ENCODE measurements around the gene CPED1.

The CPED1 gene

GRCh38 chr7:121075952-121076349 lies 87.4 kb downstream of the CPED1 start:
- DNase-seq = no peak

GRCh38 chr7:121076350-121077164 lies 88.0 kb downstream of the CPED1 start:
- no peak for DNase-seq

GRCh38 chr7:121077165-121077630 lies 88.7 kb downstream of the CPED1 start:
- no peak for DNase-seq

- no peak for DNase-seq
Measured at GRCh38 chr7:121078701-121079227, 90.3 kb downstream of the CPED1 start.

- DNase-seq = no peak
Measured at GRCh38 chr7:121079425-121080169, 91.1 kb downstream of the CPED1 start.

GRCh38 chr7:121080257-121080912 lies 91.9 kb downstream of the CPED1 start:
- DNase-seq = no peak

- DNase-seq = no peak
Measured at GRCh38 chr7:121080913-121081326, 92.4 kb downstream of the CPED1 start.

GRCh38 chr7:121081327-121081936 lies 92.9 kb downstream of the CPED1 start:
- no peak for DNase-seq

- no peak for DNase-seq
Measured at GRCh38 chr7:121082400-121083101, 94.0 kb downstream of the CPED1 start.

GRCh38 chr7:121083138-121083789 lies 94.8 kb downstream of the CPED1 start:
- DNase-seq = no peak

- no peak for DNase-seq
Measured at GRCh38 chr7:121083790-121084251, 95.3 kb downstream of the CPED1 start.

GRCh38 chr7:121084256-121084655 lies 95.7 kb downstream of the CPED1 start:
- DNase-seq = no peak

GRCh38 chr7:121084748-121085336 lies 96.3 kb downstream of the CPED1 start:
- DNase-seq = peak; percentile 70

GRCh38 chr7:121085922-121086321 lies 97.4 kb downstream of the CPED1 start:
- DNase-seq = no peak

- DNase-seq = no peak
Measured at GRCh38 chr7:121088870-121089269, 100.4 kb downstream of the CPED1 start.

GRCh38 chr7:121094829-121095228 lies 106.3 kb downstream of the CPED1 start:
- DNase-seq = no peak

GRCh38 chr7:121097577-121097976 lies 109.1 kb downstream of the CPED1 start:
- DNase-seq = no peak

- no peak for DNase-seq
Measured at GRCh38 chr7:121099572-121099971, 111.1 kb downstream of the CPED1 start.

GRCh38 chr7:121101083-121101482 lies 112.6 kb downstream of the CPED1 start:
- no peak for DNase-seq

GRCh38 chr7:121101621-121102020 lies 113.1 kb downstream of the CPED1 start:
- DNase-seq = no peak

GRCh38 chr7:121102619-121103018 lies 114.1 kb downstream of the CPED1 start:
- no peak for DNase-seq

All from NCI-H524 treated with DMSO at 0.1 percent for 48 hours (cell line).